HepG2 (cell line): Measurements from ENCODE around the gene AHCY. TPM values are rescaled to one million over a fixed set of nuclear protein-coding genes. Genes with fewer than 3 reads are reported as not detected.

Source experiments
- ATAD3A ChIP-seq: sonication (generic); formaldehyde crosslinking; IDR thresholded peaks from 2 replicates; pipeline ENCODE4 v1.4.0; 2020; ENCODE audit warnings: missing genetic modification reagents
- FOXO4 ChIP-seq: sonication (generic); formaldehyde crosslinking; conservative IDR thresholded peaks from 2 replicates; pipeline ENCODE4 v1.8.1; 2023; ENCODE audit warnings: missing genetic modification reagents
- POLR2A ChIP-seq, 2 experiments: IDR thresholded peaks; 2 replicates each; pipeline ENCODE4 v1.6.1; 2011; ENCODE audit warnings: low read depth in 2 of 2, low read length in 2 of 2, mild to moderate bottlenecking in 1 of 2, moderate library complexity in 1 of 2; ENCODE audit not compliant: insufficient read depth in 1 of 2
- RBAK ChIP-seq: sonication (generic); formaldehyde crosslinking; IDR thresholded peaks from 2 replicates; pipeline ENCODE4 v1.5.1; 2020; ENCODE audit warnings: mild to moderate bottlenecking, missing genetic modification reagents
- ZBTB4 ChIP-seq: sonication (generic); formaldehyde crosslinking; IDR thresholded peaks from 2 replicates; pipeline ENCODE4 v1.4.0; 2020; ENCODE audit warnings: missing genetic modification reagents, mild to moderate bottlenecking, borderline replicate concordance
- ZFP91 ChIP-seq: sonication (generic); formaldehyde crosslinking; IDR thresholded peaks from 2 replicates; pipeline ENCODE4 v1.9.0; 2022; ENCODE audit warnings: missing genetic modification reagents, mild to moderate bottlenecking, borderline replicate concordance
- ZNF235 ChIP-seq: sonication (generic); formaldehyde crosslinking; IDR thresholded peaks from 2 replicates; pipeline ENCODE4 v1.8.1; 2023; ENCODE audit warnings: mild to moderate bottlenecking, missing genetic modification reagents, borderline replicate concordance
- polyA plus RNA-seq, 8 experiments: library from polyadenylated mRNA; depleted of rRNA in 3 of 8; stranded (reverse) in 7 of 8; unstranded in 1 of 8; fragments of >200 nt; fragmentation: Illumina TruSeq in 4 of 8; extraction: Trizol in 4 of 8; gene quantifications; 2 replicates each; pipeline versions ENCODE4 v1.2.1 to v1.2.3, GENCODE V29; 2011 to 2016; ENCODE audit warnings: low read depth in 4 of 8, missing spikeins in 1 of 8, mixed read lengths in 1 of 8; ENCODE audit not compliant: insufficient read depth in 1 of 8
- total RNA-seq, 5 experiments: library from RNA; depleted of rRNA; stranded (reverse); fragments of >200 nt; fragmentation: Illumina TruSeq; extraction: Trizol; gene quantifications; 2 replicates each; pipeline ENCODE4 v1.2.3, GENCODE V29; 2016; ENCODE audit warnings: low read depth in 1 of 5
- TF ChIP-seq, protein P1 (sequence below): conservative IDR thresholded peaks from 2 replicates; pipeline ENCODE4 v1.6.1; 2018; ENCODE audit warnings: missing genetic modification reagents
- TF ChIP-seq, protein P2 (sequence below): sonication (generic); formaldehyde crosslinking; IDR thresholded peaks from 2 replicates; pipeline ENCODE4 v1.4.0; 2020; ENCODE audit warnings: mild to moderate bottlenecking, low read depth, missing genetic modification reagents

Gene AHCY
- total and polyA plus RNA-seq, 2 of the 13 experiments (the other 11 are each of a cell fraction or from before 2014, with no cell fraction given): 407 to 419 TPM

DNA sequence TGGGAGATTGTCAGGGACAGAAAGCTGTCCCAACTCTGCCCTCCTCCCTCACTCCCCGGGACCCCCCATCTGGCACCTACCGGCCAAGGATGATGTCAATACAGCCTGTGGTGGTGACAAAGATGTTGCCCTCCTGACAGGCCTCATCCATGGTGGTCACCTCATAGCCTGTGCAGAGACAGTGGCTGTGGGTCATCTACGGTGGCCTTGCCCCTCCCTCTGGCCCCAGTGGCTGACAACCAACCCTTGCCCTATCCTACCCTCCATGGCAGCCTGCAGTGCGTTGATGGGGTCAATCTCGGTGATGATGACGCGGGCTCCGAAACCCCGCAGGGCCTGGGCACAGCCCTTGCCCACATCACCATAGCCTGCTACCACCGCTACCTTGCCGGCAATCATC lies 12.7 kb downstream of the AHCY start (continued):
- TF ChIP-seq, protein P1, sequence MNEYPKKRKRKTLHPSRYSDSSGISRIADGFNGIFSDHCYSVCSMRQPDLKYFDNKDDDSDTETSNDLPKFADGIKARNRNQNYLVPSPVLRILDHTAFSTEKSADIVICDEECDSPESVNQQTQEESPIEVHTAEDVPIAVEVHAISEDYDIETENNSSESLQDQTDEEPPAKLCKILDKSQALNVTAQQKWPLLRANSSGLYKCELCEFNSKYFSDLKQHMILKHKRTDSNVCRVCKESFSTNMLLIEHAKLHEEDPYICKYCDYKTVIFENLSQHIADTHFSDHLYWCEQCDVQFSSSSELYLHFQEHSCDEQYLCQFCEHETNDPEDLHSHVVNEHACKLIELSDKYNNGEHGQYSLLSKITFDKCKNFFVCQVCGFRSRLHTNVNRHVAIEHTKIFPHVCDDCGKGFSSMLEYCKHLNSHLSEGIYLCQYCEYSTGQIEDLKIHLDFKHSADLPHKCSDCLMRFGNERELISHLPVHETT (CRISPR knock-in tag): no peak
- 0 out of 2 replicates have a peak, but pooled peaks have one; percentile 44 for TF ChIP-seq ZFP91
- TF ChIP-seq FOXO4 (CRISPR knock-in tag): no peak
- 0 out of 2 replicates have a peak, but pooled peaks have one; percentile 19 for TF ChIP-seq ZBTB4 (CRISPR knock-in tag)
- TF ChIP-seq ZNF235 (CRISPR knock-in tag): 0 out of 2 replicates have a peak, but pooled peaks have one; percentile 35
- no peak for TF ChIP-seq ATAD3A (CRISPR knock-in tag)
- TF ChIP-seq RBAK (CRISPR knock-in tag): no peak
- 0 out of 4 replicates have a peak, but pooled peaks of 1 of the 2 experiments have one; percentile 17 for TF ChIP-seq POLR2A (IDR thresholded peaks at IDR 0.05; ENCODE audit: insufficient read depth in 1 of 2, low read depth in 2 of 2, low read length in 2 of 2)
- TF ChIP-seq, protein P2, sequence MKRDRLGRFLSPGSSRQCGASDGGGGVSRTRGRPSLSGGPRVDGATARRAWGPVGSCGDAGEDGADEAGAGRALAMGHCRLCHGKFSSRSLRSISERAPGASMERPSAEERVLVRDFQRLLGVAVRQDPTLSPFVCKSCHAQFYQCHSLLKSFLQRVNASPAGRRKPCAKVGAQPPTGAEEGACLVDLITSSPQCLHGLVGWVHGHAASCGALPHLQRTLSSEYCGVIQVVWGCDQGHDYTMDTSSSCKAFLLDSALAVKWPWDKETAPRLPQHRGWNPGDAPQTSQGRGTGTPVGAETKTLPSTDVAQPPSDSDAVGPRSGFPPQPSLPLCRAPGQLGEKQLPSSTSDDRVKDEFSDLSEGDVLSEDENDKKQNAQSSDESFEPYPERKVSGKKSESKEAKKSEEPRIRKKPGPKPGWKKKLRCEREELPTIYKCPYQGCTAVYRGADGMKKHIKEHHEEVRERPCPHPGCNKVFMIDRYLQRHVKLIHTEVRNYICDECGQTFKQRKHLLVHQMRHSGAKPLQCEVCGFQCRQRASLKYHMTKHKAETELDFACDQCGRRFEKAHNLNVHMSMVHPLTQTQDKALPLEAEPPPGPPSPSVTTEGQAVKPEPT (CRISPR knock-in tag): no peak
